Measurements from ENCODE around the gene TAF6L.

Gene TAF6L

GRCh38 chr11:62771144-62772021 lies at the start of gene TAF6L:
Gene TAF6L, plus strand, starts transcription at chr11:62771396. Its CDS starts 4,388 bp downstream, at chr11:62775784.
- TF ChIP-seq CTCF (conservative IDR thresholded peaks at IDR 0.05; ENCODE audit: low read depth, low read length), result no peak
- H3K4me3 ChIP-seq (ENCODE audit: low read depth, low read length), result peak within 1 kb of the TSS; percentile 83
- peak; percentile 98 for DNase-seq (ENCODE audit: low read depth)

GRCh38 chr11:62721994-62722393 lies 49.2 kb upstream of the TAF6L start:
- peak; percentile 84 for DNase-seq (ENCODE audit: low read depth)
- peak; percentile 52 for TF ChIP-seq CTCF (conservative IDR thresholded peaks at IDR 0.05; ENCODE audit: low read depth, low read length)
- H3K4me3 ChIP-seq (ENCODE audit: low read depth, low read length), result no peak overlapping the region

- no peak for TF ChIP-seq CTCF (conservative IDR thresholded peaks at IDR 0.05; ENCODE audit: low read depth, low read length)
- DNase-seq (ENCODE audit: low read depth), result no peak
- H3K4me3 ChIP-seq (ENCODE audit: low read depth, low read length), result peak overlapping the region; percentile 80
Observed at GRCh38 chr11:62724171-62724570, 47.0 kb upstream of the TAF6L start.

- TF ChIP-seq CTCF (conservative IDR thresholded peaks at IDR 0.05; ENCODE audit: low read depth, low read length), result no peak
- H3K4me3 ChIP-seq (ENCODE audit: low read depth, low read length), result peak overlapping the region; percentile 80
- DNase-seq (ENCODE audit: low read depth), result no peak
Observed at GRCh38 chr11:62725646-62726045, 45.5 kb upstream of the TAF6L start.

GRCh38 chr11:62726156-62726914 lies 44.9 kb upstream of the TAF6L start:
- DNase-seq (ENCODE audit: low read depth), result no peak
- H3K4me3 ChIP-seq (ENCODE audit: low read depth, low read length), result peak overlapping the region; percentile 80
- TF ChIP-seq CTCF (conservative IDR thresholded peaks at IDR 0.05; ENCODE audit: low read depth, low read length), result no peak

GRCh38 chr11:62726915-62727164 lies 44.4 kb upstream of the TAF6L start:
- H3K4me3 ChIP-seq (ENCODE audit: low read depth, low read length), result peak overlapping the region; percentile 80
- no peak for DNase-seq (ENCODE audit: low read depth)
- TF ChIP-seq CTCF (conservative IDR thresholded peaks at IDR 0.05; ENCODE audit: low read depth, low read length), result no peak

Data from choroid plexus epithelial cell (primary cell).